Esophagus muscularis mucosa (tissue), 4 donors: ENCODE data around the gene HPCA. TPM values are rescaled to one million over a fixed set of nuclear protein-coding genes. Genes with fewer than 3 reads are reported as not detected.

Source experiments
- DNase-seq: peaks from one replicate; pipeline ENCODE4 v3.0.0-alpha.2; 2017; ENCODE audit errors: extremely low spot score
- H3K27ac ChIP-seq, 4 donors: fragments of 200-600 bp; sonication (generic); replicated peaks in 1 of 4; 1 replicate in 3 of 4; 2 replicates in 1 of 4; pipeline ENCODE4 v1.5.1; 2016 to 2019; ENCODE audit warnings: mild to moderate bottlenecking in 1 of 4
- H3K27me3 ChIP-seq, 4 donors: fragments of 200-600 bp; sonication (generic); one replicate each; pipeline versions ENCODE4 v1.5.1 to v1.6.0; 2016 to 2019
- H3K36me3 ChIP-seq, 4 donors: fragments of 200-600 bp; sonication (generic); one replicate each; pipeline ENCODE4 v1.5.1; 2016 to 2019
- H3K4me1 ChIP-seq, 4 donors: fragments of 200-600 bp; sonication (generic); one replicate each; pipeline ENCODE4 v1.5.1; 2016 to 2019
- H3K4me3 ChIP-seq, 4 donors: fragments of 200-600 bp; sonication (generic); 1 replicate in 2 of 4; 2 replicates in 2 of 4; pipeline ENCODE4 v1.5.1; 2016 to 2019; ENCODE audit warnings: mild to moderate bottlenecking in 4 of 4, moderate library complexity in 1 of 4
- H3K9me3 ChIP-seq, 4 donors: fragments of 200-600 bp; sonication (generic); 1 replicate in 3 of 4; 2 replicates in 1 of 4; pipeline ENCODE4 v1.5.1; 2016 to 2019
- CTCF ChIP-seq, 3 experiments: fragments of 200-600 bp in 2 of 3; fragments of 450-650 bp in 1 of 3; sonication (generic) in 2 of 3; IDR thresholded peaks; one replicate each; pipeline ENCODE4 v1.5.1; 2017 to 2019; ENCODE audit warnings: antibody characterized with exemption in 3 of 3, mild to moderate bottlenecking in 2 of 3, moderate library complexity in 1 of 3
- EP300 ChIP-seq: sonication (generic); formaldehyde crosslinking; IDR thresholded peaks from one replicate; pipeline ENCODE4 v1.6.1; 2017; ENCODE audit warnings: antibody characterized with exemption
- POLR2A ChIP-seq: fragments of 450-650 bp; IDR thresholded peaks from one replicate; pipeline ENCODE4 v1.6.1; 2017; ENCODE audit warnings: antibody characterized with exemption, moderate library complexity, mild to moderate bottlenecking, low read depth
- POLR2AphosphoS5 ChIP-seq, 2 donors: sonication (generic); formaldehyde crosslinking; IDR thresholded peaks; one replicate each; pipeline ENCODE4 v1.6.1; 2017; ENCODE audit warnings: antibody characterized with exemption in 2 of 2
- WGBS: methylation state at CpG from one replicate; pipeline ENCODE4 v1.1.5; 2018; 5-methylcytosine and 5-hydroxymethylcytosine counted together
- intact Hi-C: fragments of 100-400 bp; cut with DNase I; formaldehyde crosslinking; loops from one replicate; pipeline ENCODE4 v1.15.1; 2023
- total RNA-seq, 4 donors: library from RNA; depleted of rRNA; stranded (reverse); fragments of >200 nt; gene quantifications; one replicate each; pipeline versions ENCODE4 v1.1.0 to v1.2.1, GENCODE V29; 2016

The HPCA gene
- total RNA-seq, 4 donors from 2014 or later = 0.23 TPM; not detected in 3

DNA sequence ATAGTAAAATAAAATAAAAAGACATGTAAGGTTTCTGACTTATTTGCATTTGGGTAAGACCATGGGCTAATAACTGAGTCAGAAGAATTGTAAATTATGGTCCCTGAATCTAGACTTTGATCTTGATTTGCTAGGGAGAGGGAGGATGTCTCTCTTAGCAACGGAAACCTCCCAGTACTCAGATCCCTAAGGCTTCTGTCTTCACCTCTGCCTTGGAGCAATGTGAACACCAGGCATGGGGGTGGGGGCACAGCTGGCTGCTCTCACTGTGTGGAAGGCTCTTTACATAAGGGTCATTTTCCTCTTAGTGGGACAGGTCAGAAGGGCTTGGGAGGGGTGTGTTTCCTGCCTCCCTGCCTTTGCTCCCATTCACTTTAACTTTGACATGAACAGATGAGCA is 31.9 kb downstream of the HPCA start:
- no peaks in the 10 kb centered on the region for H3K9me3 ChIP-seq
- no peaks in the 10 kb centered on the region for H3K36me3 ChIP-seq
- H3K27ac ChIP-seq = no peak overlapping the region
- H3K27me3 ChIP-seq = peaks cover 0 to 13% (median 0%) of the 10 kb centered on the region in 4 donors
- no peak overlapping the region for H3K4me3 ChIP-seq
- intact Hi-C loops = no loop called here
- no peak for TF ChIP-seq POLR2AphosphoS5 (IDR thresholded peaks at IDR 0.05)
- DNase-seq = no peak
- peaks cover 0 to 4% (median 0%) of the 10 kb centered on the region in 4 donors for H3K4me1 ChIP-seq
- 42% methylated on average over 1 of the region's 1 CpG for WGBS

DNA sequence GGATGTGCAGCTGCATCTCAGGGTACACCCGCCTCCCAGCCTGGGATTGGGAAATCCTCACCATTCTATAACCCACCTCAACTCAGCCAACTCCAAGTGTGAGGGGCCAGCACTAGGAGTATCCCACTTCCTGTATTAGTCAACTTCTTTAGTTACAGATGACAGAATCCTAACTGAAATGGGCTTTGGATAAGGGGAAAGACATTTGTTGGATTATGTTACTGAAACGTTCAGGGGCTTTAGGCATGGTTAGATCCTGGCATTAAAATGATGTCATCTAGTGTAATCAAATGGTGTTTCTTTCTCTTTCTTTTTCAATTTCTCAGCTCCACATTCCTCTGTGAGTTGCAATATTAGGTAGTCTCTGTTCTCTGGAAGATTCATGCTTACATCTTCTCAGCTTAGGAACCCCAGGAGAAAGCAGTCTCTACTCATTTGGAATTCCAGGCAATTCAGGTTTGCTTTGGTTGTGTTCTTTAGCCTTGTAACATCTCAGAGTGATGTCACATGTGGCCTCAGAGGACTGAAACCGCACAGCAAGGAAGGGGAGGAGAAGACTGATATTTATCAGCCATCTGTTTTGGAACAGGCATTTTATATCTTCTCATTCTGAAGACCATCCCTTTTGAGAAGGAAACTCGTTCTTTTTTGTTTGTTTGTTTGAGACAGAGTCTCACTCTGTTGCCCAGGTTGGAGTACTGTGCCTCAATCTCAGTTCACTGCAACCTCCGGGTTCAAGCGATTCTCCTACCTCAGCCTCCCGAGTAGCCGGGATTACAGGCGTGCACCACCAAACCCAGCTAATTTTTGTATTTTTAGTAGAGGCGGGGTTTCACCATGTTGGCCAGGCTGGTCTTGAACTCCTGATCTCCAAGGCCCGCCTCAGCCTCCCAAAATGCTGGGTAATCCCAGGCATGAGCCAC is 33.8 kb downstream of the HPCA start:
- no peak for DNase-seq
- Histone ChIP-seq H3K27ac (no peak overlapping the region), H3K4me1 (peaks cover 5 to 10% (median 6%) of the 10 kb centered on the region in 4 donors), H3K36me3 (no peaks in the 10 kb centered on the region), H3K4me3 (no peak overlapping the region), H3K9me3 (no peaks in the 10 kb centered on the region), H3K27me3 (peaks cover 0 to 23% (median 0%) of the 10 kb centered on the region in 4 donors)
- TF ChIP-seq POLR2A = no peak
- TF ChIP-seq CTCF (IDR thresholded peaks at IDR 0.05) = no peak
- no peak for TF ChIP-seq EP300
- TF ChIP-seq POLR2AphosphoS5 (IDR thresholded peaks at IDR 0.05) = no peak
- intact Hi-C loops = no loop called here
- WGBS = 81% methylated on average over 11 of the region's 11 CpGs

DNA sequence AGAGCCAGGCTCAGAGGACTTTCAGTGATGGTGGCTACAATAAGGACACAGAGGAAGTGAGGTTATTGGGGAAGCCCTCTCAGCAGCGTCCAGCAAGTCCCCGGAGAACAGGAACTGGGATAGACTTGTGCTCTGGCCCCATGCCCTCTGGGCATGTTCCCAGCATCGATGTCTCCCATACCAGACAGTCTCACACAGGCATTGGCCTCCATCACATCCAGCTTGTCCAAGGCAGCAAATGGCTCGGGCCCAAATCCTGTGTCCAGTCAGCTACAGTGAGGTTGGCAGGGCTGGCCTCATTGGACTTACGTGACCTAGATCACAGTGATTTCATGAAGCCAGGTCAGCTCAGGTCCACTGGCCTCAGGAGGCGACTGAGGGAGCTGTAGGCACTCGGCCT is 34.5 kb downstream of the HPCA start:
- Histone ChIP-seq H3K36me3 (no peaks in the 10 kb centered on the region), H3K9me3 (no peaks in the 10 kb centered on the region), H3K4me1 (peaks cover 12 to 17% (median 14%) of the 10 kb centered on the region in 4 donors), H3K4me3 (no peak overlapping the region), H3K27me3 (peaks cover 0 to 27% (median 0%) of the 10 kb centered on the region in 4 donors), H3K27ac (no peak overlapping the region)
- 59% methylated on average over 7 of the region's 7 CpGs for WGBS
- intact Hi-C loops = no loop called here
- DNase-seq = no peak
- no peak for TF ChIP-seq EP300
- TF ChIP-seq CTCF (IDR thresholded peaks at IDR 0.05) = no peak
- TF ChIP-seq POLR2A = no peak
- TF ChIP-seq POLR2AphosphoS5 (IDR thresholded peaks at IDR 0.05) = no peak

GRCh38 chr1:32924881-32925344 is 38.6 kb downstream of the HPCA start:
- TF ChIP-seq EP300 = no peak
- no peak for TF ChIP-seq POLR2AphosphoS5 (IDR thresholded peaks at IDR 0.05)
- TF ChIP-seq POLR2A = no peak
- no peak for TF ChIP-seq CTCF (IDR thresholded peaks at IDR 0.05)
- H3K27ac ChIP-seq = no peak overlapping the region
- no peak for DNase-seq
- peak overlapping the region; percentile 15 to 42 (median 24) for H3K4me3 ChIP-seq
- no peaks in the 10 kb centered on the region for H3K9me3 ChIP-seq
- H3K36me3 ChIP-seq = no peaks in the 10 kb centered on the region
- 21% methylated on average over 30 of the region's 31 CpGs for WGBS
- H3K4me1 ChIP-seq = peaks cover 12 to 21% (median 17%) of the 10 kb centered on the region in 4 donors
- peaks cover 0 to 27% (median 0%) of the 10 kb centered on the region in 4 donors for H3K27me3 ChIP-seq
- intact Hi-C loops = no loop called here

GRCh38 chr1:32925403-32926162 is 39.3 kb downstream of the HPCA start:
- H3K27me3 ChIP-seq = peaks cover 0 to 21% (median 0%) of the 10 kb centered on the region in 4 donors
- DNase-seq = no peak
- WGBS = 30% methylated on average over 24 of the region's 24 CpGs
- intact Hi-C loops = no loop called here
- H3K36me3 ChIP-seq = no peaks in the 10 kb centered on the region
- TF ChIP-seq POLR2AphosphoS5 (IDR thresholded peaks at IDR 0.05) = no peak
- no peak for TF ChIP-seq CTCF (IDR thresholded peaks at IDR 0.05)
- no peak for TF ChIP-seq EP300
- no peak for TF ChIP-seq POLR2A
- H3K4me3 ChIP-seq = peak overlapping the region; percentile 15 to 42 (median 24)
- H3K27ac ChIP-seq = no peak overlapping the region
- H3K9me3 ChIP-seq = no peaks in the 10 kb centered on the region
- H3K4me1 ChIP-seq = peaks cover 12 to 21% (median 17%) of the 10 kb centered on the region in 4 donors
